ENCODE measurements around the gene USH1C.

DNA sequence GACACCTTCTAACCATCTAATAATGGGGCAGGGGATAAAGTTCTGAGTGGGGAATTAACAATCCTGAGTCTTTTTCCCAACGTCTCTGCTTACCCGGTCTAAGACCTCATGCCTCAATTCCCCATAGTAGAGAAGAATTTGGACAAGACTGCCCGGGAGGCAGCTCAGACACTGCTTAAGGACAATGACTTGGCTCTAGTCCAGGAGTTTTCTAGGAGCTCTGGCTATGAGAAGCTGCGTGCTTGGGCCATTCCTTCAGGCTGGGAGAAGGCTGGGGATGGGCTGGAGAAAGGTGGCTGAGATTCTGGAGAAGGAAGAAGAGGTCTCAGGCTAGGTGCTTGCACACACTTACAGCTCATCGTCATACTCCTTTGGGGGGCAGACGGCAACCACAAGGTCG, 47.8 kb downstream of the USH1C start:
- no peak for TF ChIP-seq POLR2A (IDR thresholded peaks at IDR 0.05)
- TF ChIP-seq, protein P1, sequence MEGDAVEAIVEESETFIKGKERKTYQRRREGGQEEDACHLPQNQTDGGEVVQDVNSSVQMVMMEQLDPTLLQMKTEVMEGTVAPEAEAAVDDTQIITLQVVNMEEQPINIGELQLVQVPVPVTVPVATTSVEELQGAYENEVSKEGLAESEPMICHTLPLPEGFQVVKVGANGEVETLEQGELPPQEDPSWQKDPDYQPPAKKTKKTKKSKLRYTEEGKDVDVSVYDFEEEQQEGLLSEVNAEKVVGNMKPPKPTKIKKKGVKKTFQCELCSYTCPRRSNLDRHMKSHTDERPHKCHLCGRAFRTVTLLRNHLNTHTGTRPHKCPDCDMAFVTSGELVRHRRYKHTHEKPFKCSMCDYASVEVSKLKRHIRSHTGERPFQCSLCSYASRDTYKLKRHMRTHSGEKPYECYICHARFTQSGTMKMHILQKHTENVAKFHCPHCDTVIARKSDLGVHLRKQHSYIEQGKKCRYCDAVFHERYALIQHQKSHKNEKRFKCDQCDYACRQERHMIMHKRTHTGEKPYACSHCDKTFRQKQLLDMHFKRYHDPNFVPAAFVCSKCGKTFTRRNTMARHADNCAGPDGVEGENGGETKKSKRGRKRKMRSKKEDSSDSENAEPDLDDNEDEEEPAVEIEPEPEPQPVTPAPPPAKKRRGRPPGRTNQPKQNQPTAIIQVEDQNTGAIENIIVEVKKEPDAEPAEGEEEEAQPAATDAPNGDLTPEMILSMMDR (IDR thresholded peaks at IDR 0.05), result no peak

All from prostate gland (tissue), 2 donors.